Effector memory CD8-positive, alpha-beta T cell (primary cell): ENCODE data around the gene CLCNKB.
A peak's percentile ranks its signal among the peaks of the same experiment; 100 is the strongest.
"Not testable (repeated sequence)": the region's sequence is repeated elsewhere in the genome, so short reads cannot be mapped to it uniquely, and the experiment has no call there.

Experiments used
- ATAC-seq: fragments of 150-1000 bp; cut with Tn5 transposase; replicated peaks from 2 replicates; pipeline ENCODE4 v1.10.0; 2021; ENCODE audit warnings: mild to moderate bottlenecking, moderate library complexity
- DNase-seq, 3 experiments: peaks; one replicate each; pipeline ENCODE4 v3.0.0; 2021
- H3K27ac Mint-ChIP-seq, 2 donors: one replicate each; pipeline ENCODE4 v1.8.0; 2022; ENCODE audit warnings: mild to moderate bottlenecking in 2 of 2, mixed read lengths in 2 of 2, moderate library complexity in 2 of 2
- H3K27me3 Mint-ChIP-seq, 2 donors: one replicate each; pipeline ENCODE4 v1.8.0; 2022; ENCODE audit warnings: mixed read lengths in 2 of 2
- H3K36me3 Mint-ChIP-seq: one replicate; pipeline ENCODE4 v1.8.0; 2022; ENCODE audit warnings: mild to moderate bottlenecking, moderate library complexity, mixed read lengths; ENCODE audit not compliant: insufficient read depth
- H3K4me1 Mint-ChIP-seq, 2 donors: one replicate each; pipeline ENCODE4 v1.8.0; 2022; ENCODE audit warnings: low read depth in 2 of 2, mixed read lengths in 2 of 2
- H3K4me3 Mint-ChIP-seq, 2 donors: one replicate each; pipeline ENCODE4 v1.8.0; 2022; ENCODE audit warnings: mild to moderate bottlenecking in 2 of 2, mixed read lengths in 2 of 2, moderate library complexity in 2 of 2
- H3K9me3 Mint-ChIP-seq, 2 donors: one replicate each; pipeline ENCODE4 v1.8.0; 2022; ENCODE audit warnings: mixed read lengths in 2 of 2

The CLCNKB gene

GRCh38 chr1:16048573-16049189, 5.1 kb downstream of the CLCNKB start:
- peaks cover 0 to 2% of the 10 kb centered on the region in 2 donors for H3K4me1 Mint-ChIP-seq
- peaks cover 22 to 71% of the 10 kb centered on the region in 2 donors for H3K27me3 Mint-ChIP-seq
- ATAC-seq (peak; percentile 61), DNase-seq (peak in 1 of 3 experiments; percentile 18)
- no peaks in the 10 kb centered on the region for H3K9me3 Mint-ChIP-seq
- H3K36me3 Mint-ChIP-seq = no peaks in the 10 kb centered on the region
- no peak overlapping the region for H3K27ac Mint-ChIP-seq
- H3K4me3 Mint-ChIP-seq = peak overlapping the region in 1 of 2 donors; percentile 41

- DNase-seq (no peak), ATAC-seq (no peak)
- Mint-ChIP-seq H3K9me3 (no peaks in the 10 kb centered on the region), H3K4me3 (no peak overlapping the region), H3K4me1 (peaks cover 0 to 2% of the 10 kb centered on the region in 2 donors), H3K36me3 (no peaks in the 10 kb centered on the region), H3K27me3 (peaks cover 22 to 59% of the 10 kb centered on the region in 2 donors), H3K27ac (no peak overlapping the region)
Observed at GRCh38 chr1:16050328-16050727, 6.7 kb downstream of the CLCNKB start.

GRCh38 chr1:16051039-16051438, 7.5 kb downstream of the CLCNKB start:
- H3K27me3 Mint-ChIP-seq = peaks cover 22 to 52% of the 10 kb centered on the region in 2 donors
- no peak overlapping the region for H3K27ac Mint-ChIP-seq
- ATAC-seq (no peak), DNase-seq (no peak)
- H3K4me3 Mint-ChIP-seq = no peak overlapping the region
- no peaks in the 10 kb centered on the region for H3K9me3 Mint-ChIP-seq
- H3K36me3 Mint-ChIP-seq = no peaks in the 10 kb centered on the region
- H3K4me1 Mint-ChIP-seq = peaks cover 0 to 5% of the 10 kb centered on the region in 2 donors

GRCh38 chr1:16051949-16052348, 8.4 kb downstream of the CLCNKB start:
- H3K27ac Mint-ChIP-seq, ATAC-seq, H3K4me3 Mint-ChIP-seq, H3K36me3 Mint-ChIP-seq, H3K9me3 Mint-ChIP-seq, H3K4me1 Mint-ChIP-seq, DNase-seq: not testable (repeated sequence)
- peaks cover 22 to 43% of the 10 kb centered on the region in 2 donors for H3K27me3 Mint-ChIP-seq

- Mint-ChIP-seq H3K27me3 (peaks cover 14 to 42% of the 10 kb centered on the region in 2 donors), H3K27ac (no peak overlapping the region), H3K9me3 (no peaks in the 10 kb centered on the region), H3K36me3 (peaks cover 3% of the 10 kb centered on the region), H3K4me1 (peaks cover 0 to 8% of the 10 kb centered on the region in 2 donors), H3K4me3 (no peak overlapping the region)
- no peak for ATAC-seq
- no peak for DNase-seq
Observed at GRCh38 chr1:16053781-16054502, 10.4 kb downstream of the CLCNKB start.

- Mint-ChIP-seq H3K9me3 (no peaks in the 10 kb centered on the region), H3K27me3 (peaks cover 7 to 34% of the 10 kb centered on the region in 2 donors), H3K4me3 (no peak overlapping the region), H3K36me3 (peaks cover 3% of the 10 kb centered on the region), H3K4me1 (peaks cover 0 to 7% of the 10 kb centered on the region in 2 donors), H3K27ac (no peak overlapping the region)
- ATAC-seq = no peak
- DNase-seq = no peak
Observed at GRCh38 chr1:16054598-16055540, 11.3 kb downstream of the CLCNKB start.

- H3K27ac Mint-ChIP-seq = no peak overlapping the region
- ATAC-seq (peak; percentile 99), DNase-seq (peak; percentile 78 to 84 (median 83))
- H3K4me3 Mint-ChIP-seq = peak overlapping the region in 1 of 2 donors; percentile 17
- no peaks in the 10 kb centered on the region for H3K9me3 Mint-ChIP-seq
- peaks cover 0 to 32% of the 10 kb centered on the region in 2 donors for H3K27me3 Mint-ChIP-seq
- H3K4me1 Mint-ChIP-seq = peaks cover 0 to 6% of the 10 kb centered on the region in 2 donors
- peaks cover 3% of the 10 kb centered on the region for H3K36me3 Mint-ChIP-seq
Observed at GRCh38 chr1:16055613-16056520, 12.3 kb downstream of the CLCNKB start.

GRCh38 chr1:16056521-16056912, 12.9 kb downstream of the CLCNKB start:
- H3K4me1 Mint-ChIP-seq, H3K27ac Mint-ChIP-seq, H3K36me3 Mint-ChIP-seq, H3K9me3 Mint-ChIP-seq, H3K4me3 Mint-ChIP-seq, ATAC-seq, DNase-seq: not testable (repeated sequence)
- H3K27me3 Mint-ChIP-seq = peaks cover 0 to 26% of the 10 kb centered on the region in 2 donors

GRCh38 chr1:16057314-16057915, 13.8 kb downstream of the CLCNKB start:
- DNase-seq, H3K9me3 Mint-ChIP-seq, H3K4me1 Mint-ChIP-seq, H3K36me3 Mint-ChIP-seq, H3K4me3 Mint-ChIP-seq, ATAC-seq: not testable (repeated sequence)
- peaks cover 0 to 17% of the 10 kb centered on the region in 2 donors for H3K27me3 Mint-ChIP-seq
- peak overlapping the region in 1 of 2 donors; percentile 78 for H3K27ac Mint-ChIP-seq

GRCh38 chr1:16058394-16059120, 15.0 kb downstream of the CLCNKB start:
- not testable (repeated sequence) for ATAC-seq, H3K4me1 Mint-ChIP-seq, H3K36me3 Mint-ChIP-seq, H3K4me3 Mint-ChIP-seq, H3K27ac Mint-ChIP-seq, DNase-seq, H3K9me3 Mint-ChIP-seq
- peaks cover 0 to 17% of the 10 kb centered on the region in 2 donors for H3K27me3 Mint-ChIP-seq

- H3K36me3 Mint-ChIP-seq = peaks cover 3% of the 10 kb centered on the region
- no peaks in the 10 kb centered on the region for H3K9me3 Mint-ChIP-seq
- peaks cover 11 to 40% of the 10 kb centered on the region in 2 donors for H3K27me3 Mint-ChIP-seq
- ATAC-seq (no peak), DNase-seq (no peak)
- H3K4me1 Mint-ChIP-seq = peaks cover 18 to 19% of the 10 kb centered on the region in 2 donors
- H3K4me3 Mint-ChIP-seq = no peak overlapping the region
- H3K27ac Mint-ChIP-seq = peak overlapping the region in 1 of 2 donors; percentile 18
Observed at GRCh38 chr1:16061266-16061665, 17.7 kb downstream of the CLCNKB start.
